ENCODE results near the gene CLCN5.

The CLCN5 gene

GRCh38 chrX:49912861-49913260, 9.5 kb upstream of the CLCN5 start:
- H3K4me1 ChIP-seq (ENCODE audit: control insufficient read depth, low read length): no peaks in the 10 kb centered on the region
- H3K4me2 ChIP-seq (ENCODE audit: low read length): no peak overlapping the region
- H4K20me1 ChIP-seq (ENCODE audit: control insufficient read depth, insufficient read depth, low read depth, low read length): no peaks in the 10 kb centered on the region
- H3K27me3 ChIP-seq (ENCODE audit: control insufficient read depth, low read length): no peaks in the 10 kb centered on the region
- H3K9me3 ChIP-seq (ENCODE audit: control insufficient read depth, insufficient read depth, low read length): no peaks in the 10 kb centered on the region
- no peaks in the 10 kb centered on the region for H3K9me2 ChIP-seq (replicated peaks; ENCODE audit: control insufficient read depth, low read length)
- no peak overlapping the region for H3K27ac ChIP-seq (ENCODE audit: low read depth, low read length)
- no peaks in the 10 kb centered on the region for H3F3A ChIP-seq (ENCODE audit: control insufficient read depth, insufficient read depth)
- no peaks in the 10 kb centered on the region for H3K79me2 ChIP-seq (ENCODE audit: control insufficient read depth, low read length)
- no peaks in the 10 kb centered on the region for H3K36me3 ChIP-seq (ENCODE audit: control insufficient read depth, low read length)
- H3K4me3 ChIP-seq (ENCODE audit: low read length): no peak overlapping the region
- TF ChIP-seq EZH2phosphoT487 (IDR thresholded peaks at IDR 0.05; ENCODE audit: borderline replicate concordance, low read length): no peak
- TF ChIP-seq CTCF (IDR thresholded peaks at IDR 0.05; ENCODE audit: low read depth, low read length, poor library complexity, severe bottlenecking): no peak

DNA sequence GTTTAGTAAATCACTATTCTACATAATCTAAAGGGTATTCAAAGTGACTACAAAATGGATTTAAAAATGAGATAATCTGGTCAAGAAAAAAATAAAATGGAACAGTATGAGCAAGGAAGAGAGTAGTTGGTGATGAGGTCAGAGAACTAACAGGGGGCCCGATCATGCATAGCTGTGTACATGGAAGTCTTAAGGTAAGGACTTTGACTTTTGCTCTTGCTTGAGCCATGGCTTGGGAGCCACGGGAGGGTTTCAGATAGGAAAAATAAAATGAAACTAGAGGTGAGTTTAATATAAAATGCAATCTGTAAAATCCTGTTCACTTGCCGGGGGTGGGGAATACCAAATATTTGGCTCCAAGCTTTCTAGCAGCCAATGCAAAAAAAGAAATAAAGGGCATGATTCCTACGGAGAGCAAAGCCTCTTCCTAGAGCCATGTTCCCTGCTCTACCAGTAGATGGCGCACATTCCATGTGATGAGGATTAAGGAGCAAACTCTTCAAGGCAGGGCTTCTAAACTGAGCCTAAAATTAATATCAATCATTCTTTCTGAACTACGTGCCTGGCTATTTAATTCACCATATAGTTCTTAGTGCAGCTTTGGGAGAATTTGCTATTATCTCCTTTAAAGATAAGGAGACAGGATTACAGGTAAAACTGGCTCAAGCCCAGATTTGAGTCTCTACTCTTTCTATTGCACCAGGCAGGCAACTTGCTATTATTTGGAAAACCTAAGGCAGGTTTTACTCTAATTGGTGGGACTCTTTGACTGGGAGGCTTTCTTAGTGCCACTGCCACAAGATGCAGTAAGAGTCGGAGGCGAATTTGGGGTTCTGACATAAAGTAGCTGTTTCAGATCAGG, 6.8 kb upstream of the CLCN5 start:
- Histone ChIP-seq H3K9me3 (ENCODE audit: control insufficient read depth, insufficient read depth, low read length) (no peaks in the 10 kb centered on the region), H4K20me1 (ENCODE audit: control insufficient read depth, insufficient read depth, low read depth, low read length) (no peaks in the 10 kb centered on the region), H3K79me2 (ENCODE audit: control insufficient read depth, low read length) (no peaks in the 10 kb centered on the region), H3K27ac (ENCODE audit: low read depth, low read length) (no peak overlapping the region), H3F3A (ENCODE audit: control insufficient read depth, insufficient read depth) (no peaks in the 10 kb centered on the region), H3K4me1 (ENCODE audit: control insufficient read depth, low read length) (no peaks in the 10 kb centered on the region), H3K4me2 (ENCODE audit: low read length) (no peak overlapping the region), H3K9me2 (replicated peaks; ENCODE audit: control insufficient read depth, low read length) (no peaks in the 10 kb centered on the region), H3K36me3 (ENCODE audit: control insufficient read depth, low read length) (no peaks in the 10 kb centered on the region), H3K4me3 (ENCODE audit: low read length) (no peak overlapping the region), H3K27me3 (ENCODE audit: control insufficient read depth, low read length) (no peaks in the 10 kb centered on the region)
- TF ChIP-seq EZH2phosphoT487 (IDR thresholded peaks at IDR 0.05; ENCODE audit: borderline replicate concordance, low read length): no peak
- TF ChIP-seq CTCF (IDR thresholded peaks at IDR 0.05; ENCODE audit: low read depth, low read length, poor library complexity, severe bottlenecking): peak; percentile 58

DNA sequence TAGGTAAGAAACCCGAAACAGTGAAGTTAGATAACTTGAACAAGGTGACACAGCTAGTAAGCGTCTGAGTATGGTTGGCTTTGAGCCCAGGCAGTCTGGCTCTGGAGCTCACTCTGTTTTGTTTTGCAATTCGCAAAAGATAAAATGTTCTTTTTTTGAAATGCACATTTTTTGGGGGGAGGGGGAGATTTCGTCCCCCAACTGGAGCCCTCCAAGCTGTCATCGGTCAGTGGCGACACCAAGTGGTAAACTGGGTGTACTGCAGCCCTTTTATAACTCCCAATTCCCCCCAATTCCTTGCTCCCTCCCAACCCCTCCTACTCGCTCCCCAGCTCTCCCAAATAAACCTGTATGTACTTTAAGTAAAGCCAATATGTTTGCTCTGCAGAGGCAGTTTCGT, 2.8 kb upstream of the CLCN5 start:
- no peak overlapping the region for H3K4me2 ChIP-seq (ENCODE audit: low read length)
- H3K27ac ChIP-seq (ENCODE audit: low read depth, low read length): no peak overlapping the region
- peaks cover 12% of the 10 kb centered on the region for H3K4me1 ChIP-seq (ENCODE audit: control insufficient read depth, low read length)
- H4K20me1 ChIP-seq (ENCODE audit: control insufficient read depth, insufficient read depth, low read depth, low read length): no peaks in the 10 kb centered on the region
- no peaks in the 10 kb centered on the region for H3F3A ChIP-seq (ENCODE audit: control insufficient read depth, insufficient read depth)
- H3K36me3 ChIP-seq (ENCODE audit: control insufficient read depth, low read length): no peaks in the 10 kb centered on the region
- no peak overlapping the region for H3K4me3 ChIP-seq (ENCODE audit: low read length)
- H3K9me2 ChIP-seq (replicated peaks; ENCODE audit: control insufficient read depth, low read length): no peaks in the 10 kb centered on the region
- H3K9me3 ChIP-seq (ENCODE audit: control insufficient read depth, insufficient read depth, low read length): no peaks in the 10 kb centered on the region
- no peaks in the 10 kb centered on the region for H3K27me3 ChIP-seq (ENCODE audit: control insufficient read depth, low read length)
- TF ChIP-seq CTCF (IDR thresholded peaks at IDR 0.05; ENCODE audit: low read depth, low read length, poor library complexity, severe bottlenecking): peak; percentile 77
- TF ChIP-seq EZH2phosphoT487 (IDR thresholded peaks at IDR 0.05; ENCODE audit: borderline replicate concordance, low read length): no peak
- no peaks in the 10 kb centered on the region for H3K79me2 ChIP-seq (ENCODE audit: control insufficient read depth, low read length)
